Endometrial microvascular endothelial cells (primary cell): ENCODE measurements around the gene MECP2. TPM values are rescaled to one million over a fixed set of nuclear protein-coding genes. Genes with fewer than 3 reads are reported as not detected.

Source experiments
- in situ Hi-C: cut with HindIII; loops from 2 replicates; pipeline ENCODE4 v1.10.0; 2017; ENCODE audit warnings: low sequenced_read_pairs, low pct_unique_long_range_greater_than_20kb; ENCODE audit errors: inconsistent ontology term
- total RNA-seq: library from RNA; depleted of rRNA; stranded (reverse); fragments of >200 nt; gene quantifications from one replicate; pipeline ENCODE4 v1.2.3, GENCODE V29; 2015; ENCODE audit errors: inconsistent ontology term

MECP2 gene
- total RNA-seq, 1 donor from 2014 or later = 20.5 TPM

GRCh38 chrX:154117566-154117965, 20.0 kb upstream of the MECP2 start:
- in situ Hi-C loops = no loop called here

GRCh38 chrX:154116426-154117211, 19.1 kb upstream of the MECP2 start:
- in situ Hi-C loops = no loop called here

- in situ Hi-C loops = no loop called here
Observed at GRCh38 chrX:154115750-154116149, 18.2 kb upstream of the MECP2 start.

- in situ Hi-C loops = no loop called here
Observed at GRCh38 chrX:154115071-154115470, 17.6 kb upstream of the MECP2 start.

GRCh38 chrX:154114652-154115051, 17.1 kb upstream of the MECP2 start:
- in situ Hi-C loops = no loop called here

GRCh38 chrX:154113729-154114128, 16.2 kb upstream of the MECP2 start:
- in situ Hi-C loops = no loop called here

- in situ Hi-C loops = no loop called here
Observed at GRCh38 chrX:154098551-154098950, 1.0 kb upstream of the MECP2 start.

GRCh38 chrX:154097003-154097588, 421 bp downstream of the MECP2 start:
- in situ Hi-C loops = no loop called here

GRCh38 chrX:154096140-154097002, 1.1 kb downstream of the MECP2 start:
- in situ Hi-C loops = no loop called here

- in situ Hi-C loops = no loop called here
Observed at GRCh38 chrX:154094833-154095232, 2.7 kb downstream of the MECP2 start.

GRCh38 chrX:154093965-154094364, 3.6 kb downstream of the MECP2 start:
- in situ Hi-C loops = no loop called here

GRCh38 chrX:154092371-154092770, 5.1 kb downstream of the MECP2 start:
- in situ Hi-C loops = no loop called here

GRCh38 chrX:154091678-154092077, 5.8 kb downstream of the MECP2 start:
- in situ Hi-C loops = no loop called here

- in situ Hi-C loops = no loop called here
Observed at GRCh38 chrX:154090731-154091130, 6.8 kb downstream of the MECP2 start.

- in situ Hi-C loops = no loop called here
Observed at GRCh38 chrX:154084449-154085300, 12.8 kb downstream of the MECP2 start.

- in situ Hi-C loops = no loop called here
Observed at GRCh38 chrX:154083126-154083517, 14.4 kb downstream of the MECP2 start.

GRCh38 chrX:154082396-154083125, 15.0 kb downstream of the MECP2 start:
- in situ Hi-C loops = no loop called here

- in situ Hi-C loops = no loop called here
Observed at GRCh38 chrX:154077101-154077500, 20.4 kb downstream of the MECP2 start.
